MM.1S (cell line): ENCODE measurements around the gene FAM120A.

Source experiments
- CTCF ChIP-seq: fragments of 300-600 bp; sonication (generic); IDR thresholded peaks from 2 replicates; pipeline ENCODE4 v1.5.1; 2016; ENCODE audit warnings: antibody characterized with exemption, low read length, mixed read lengths
- EZH2 ChIP-seq: fragments of 300-600 bp; sonication (generic); optimal IDR thresholded peaks from 2 replicates; pipeline ENCODE3; 2017; ENCODE audit warnings: low read depth, mild to moderate bottlenecking, antibody characterized with exemption, low read length, mixed read lengths

DNA sequence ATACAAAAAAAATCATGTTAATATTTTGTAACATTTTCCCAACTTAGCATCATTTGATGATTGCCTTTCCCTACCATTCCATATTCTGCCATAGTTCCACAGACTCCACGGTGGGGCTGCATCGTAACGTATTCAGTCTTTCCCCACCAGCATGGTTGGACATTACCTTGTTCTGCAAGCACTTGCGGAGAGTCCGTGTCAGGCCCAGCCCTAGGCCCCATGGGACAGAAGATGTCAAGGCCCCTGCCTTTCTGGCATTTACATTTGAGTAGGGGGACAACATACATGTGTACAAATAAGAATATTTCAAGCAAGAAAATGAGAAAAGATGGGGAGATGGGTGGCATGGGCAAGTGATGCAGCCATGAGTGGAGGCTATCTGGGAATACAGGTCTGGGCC is 116.7 kb downstream of the FAM120A start:
- TF ChIP-seq CTCF (no peak), EZH2 (no peak)
